ENCODE results near the gene PSME4. TPM values are rescaled to one million over a fixed set of nuclear protein-coding genes. Genes with fewer than 3 reads are reported as not detected.
"Not testable (repeated sequence)": the region's sequence is repeated elsewhere in the genome, so short reads cannot be mapped to it uniquely, and the experiment has no call there.

The PSME4 gene
- total RNA-seq, 4 donors from 2014 or later = 23.8 to 51.2 (median 34.2) TPM

DNA sequence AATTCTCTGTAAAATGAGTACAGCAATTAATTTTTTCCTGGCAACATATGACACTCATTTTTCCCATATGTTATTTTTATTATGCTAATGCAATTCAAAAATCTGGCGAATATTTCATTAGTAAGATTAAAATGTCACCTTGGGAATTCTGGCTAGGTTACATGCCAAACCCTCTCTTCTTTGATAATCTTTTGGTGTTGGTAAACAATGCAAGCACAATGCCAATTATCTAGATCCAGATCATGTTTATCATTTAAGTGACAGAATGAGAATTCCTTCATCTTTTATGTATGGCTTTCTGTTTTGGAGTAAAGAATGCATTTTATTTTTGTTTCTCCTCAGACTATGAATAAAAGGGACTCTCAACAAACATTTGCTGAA lies 144.8 kb downstream of the PSME4 start:
- peak overlapping the region in 1 of 4 donors; percentile 23 for H3K27ac ChIP-seq
- no peak for DNase-seq

DNA sequence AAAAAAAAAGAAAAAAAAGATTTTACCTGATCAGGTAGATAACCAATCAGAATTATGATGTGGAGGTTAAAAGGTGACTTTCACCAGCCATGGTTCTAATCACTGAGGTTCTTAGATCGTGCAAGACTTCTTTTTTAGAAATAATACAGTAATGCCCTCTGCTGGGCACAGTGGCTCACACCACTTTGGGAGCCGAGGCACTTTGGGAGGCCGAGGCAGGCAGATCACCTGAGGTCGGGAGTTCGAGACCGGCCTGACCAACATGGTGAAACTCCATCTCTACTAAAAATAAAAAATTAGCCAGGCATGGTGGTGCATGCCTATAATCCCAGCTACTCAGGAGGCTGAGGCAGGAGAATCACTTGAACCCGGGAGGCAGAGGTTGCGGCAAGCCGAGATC lies 147.2 kb downstream of the PSME4 start:
- TF ChIP-seq CTCF (IDR thresholded peaks at IDR 0.05) = peak in 4 of 6 experiments; percentile 12 to 48 (median 36)
- not testable (repeated sequence) for H3K4me3 ChIP-seq, H3K4me1 ChIP-seq, H3K27me3 ChIP-seq, H3K36me3 ChIP-seq, H3K27ac ChIP-seq, DNase-seq, H3K9me3 ChIP-seq

More for the DNA sequence above, 144.8 kb downstream of the PSME4 start:
- no peaks in the 10 kb centered on the region for H3K27me3 ChIP-seq
- no peaks in the 10 kb centered on the region for H3K4me1 ChIP-seq
- no peaks in the 10 kb centered on the region for H3K9me3 ChIP-seq
- H3K36me3 ChIP-seq = no peaks in the 10 kb centered on the region
- no peak overlapping the region for H3K4me3 ChIP-seq
- TF ChIP-seq CTCF (IDR thresholded peaks at IDR 0.05) (no peak), POLR2A (IDR thresholded peaks at IDR 0.05) (no peak)

- Histone ChIP-seq H3K27ac (no peak overlapping the region), H3K4me1 (peaks cover 0 to 5% (median 0%) of the 10 kb centered on the region in 4 donors), H3K9me3 (no peaks in the 10 kb centered on the region), H3K36me3 (peaks cover 0 to 18% (median 0%) of the 10 kb centered on the region in 3 donors), H3K27me3 (no peaks in the 10 kb centered on the region), H3K4me3 (no peak overlapping the region)
- no peak for DNase-seq
- TF ChIP-seq CTCF (IDR thresholded peaks at IDR 0.05) (no peak), POLR2A (IDR thresholded peaks at IDR 0.05) (no peak)
Measured at GRCh38 chr2:53821810-53822209, 149.0 kb downstream of the PSME4 start.

DNA sequence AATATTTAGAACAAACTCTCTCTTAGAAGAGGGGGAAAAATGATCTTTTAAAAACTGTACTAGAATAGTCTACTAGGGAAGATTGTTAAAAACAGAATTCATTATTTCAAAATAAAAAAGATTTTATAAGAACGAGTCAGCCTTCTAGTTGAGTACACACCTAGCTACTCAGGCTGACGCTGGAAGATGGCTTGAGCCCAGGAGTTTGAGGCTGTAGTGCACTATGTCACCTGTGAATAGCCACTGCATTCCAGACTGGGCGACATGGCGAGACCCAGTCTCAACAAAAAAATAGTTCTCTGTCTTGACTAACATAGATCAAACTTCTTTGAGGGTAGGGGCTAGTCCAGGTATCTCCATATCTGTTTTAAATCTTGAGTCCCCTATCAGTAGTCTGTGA lies 150.1 kb downstream of the PSME4 start:
- no peak overlapping the region for H3K27ac ChIP-seq

GRCh38 chr2:53820048-53820447 lies 150.7 kb downstream of the PSME4 start:
- no peaks in the 10 kb centered on the region for H3K27me3 ChIP-seq
- no peak for DNase-seq
- H3K36me3 ChIP-seq = peaks cover 0 to 35% (median 0%) of the 10 kb centered on the region in 3 donors
- peaks cover 0 to 5% (median 0%) of the 10 kb centered on the region in 4 donors for H3K4me1 ChIP-seq
- TF ChIP-seq CTCF (IDR thresholded peaks at IDR 0.05) (no peak), POLR2A (IDR thresholded peaks at IDR 0.05) (no peak)
- H3K27ac ChIP-seq = peak overlapping the region in 1 of 4 donors; percentile 33
- no peak overlapping the region for H3K4me3 ChIP-seq
- H3K9me3 ChIP-seq = no peaks in the 10 kb centered on the region

More for the DNA sequence above, 150.1 kb downstream of the PSME4 start:
- no peak overlapping the region for H3K4me3 ChIP-seq
- TF ChIP-seq CTCF (IDR thresholded peaks at IDR 0.05) = no peak
- no peak for TF ChIP-seq POLR2A (IDR thresholded peaks at IDR 0.05)
- H3K4me1 ChIP-seq = peaks cover 0 to 5% (median 0%) of the 10 kb centered on the region in 4 donors
- H3K27me3 ChIP-seq = no peaks in the 10 kb centered on the region
- peaks cover 0 to 28% (median 0%) of the 10 kb centered on the region in 3 donors for H3K36me3 ChIP-seq
- DNase-seq = no peak
- no peaks in the 10 kb centered on the region for H3K9me3 ChIP-seq

- no peaks in the 10 kb centered on the region for H3K27me3 ChIP-seq
- DNase-seq = no peak
- peaks cover 0 to 5% (median 0%) of the 10 kb centered on the region in 4 donors for H3K4me1 ChIP-seq
- H3K9me3 ChIP-seq = no peaks in the 10 kb centered on the region
- H3K4me3 ChIP-seq = no peak overlapping the region
- TF ChIP-seq CTCF (IDR thresholded peaks at IDR 0.05) (no peak), POLR2A (IDR thresholded peaks at IDR 0.05) (no peak)
- peaks cover 0 to 39% (median 0%) of the 10 kb centered on the region in 3 donors for H3K36me3 ChIP-seq
- H3K27ac ChIP-seq = peak overlapping the region in 1 of 4 donors; percentile 33
Measured at GRCh38 chr2:53819634-53820033, 151.2 kb downstream of the PSME4 start.

All from Peyer's patch (tissue), 4 donors.